Measurements from ENCODE around the gene GTF3C1.

DNA sequence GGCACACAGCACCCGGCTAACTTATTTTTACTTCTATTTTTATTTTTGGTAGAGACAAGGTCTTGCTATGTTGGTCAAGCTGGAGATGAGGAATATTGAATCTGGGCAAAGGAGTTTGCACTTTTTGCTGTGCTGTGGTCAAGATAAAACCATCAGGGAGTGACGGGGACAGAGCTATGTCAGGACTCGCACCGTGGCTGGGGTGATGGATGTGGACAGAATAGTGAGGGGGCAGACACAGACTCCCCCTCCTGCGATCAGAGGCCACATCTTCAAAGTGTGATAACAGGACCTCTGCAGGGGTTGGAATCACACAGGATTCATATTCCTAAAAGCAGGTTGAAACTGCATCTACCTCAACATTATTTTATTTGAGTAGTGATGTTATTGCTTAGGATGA, 122.2 kb downstream of the GTF3C1 start:
- TF ChIP-seq POLR2A (IDR thresholded peaks at IDR 0.05) = no peak
- TF ChIP-seq, protein P1, sequence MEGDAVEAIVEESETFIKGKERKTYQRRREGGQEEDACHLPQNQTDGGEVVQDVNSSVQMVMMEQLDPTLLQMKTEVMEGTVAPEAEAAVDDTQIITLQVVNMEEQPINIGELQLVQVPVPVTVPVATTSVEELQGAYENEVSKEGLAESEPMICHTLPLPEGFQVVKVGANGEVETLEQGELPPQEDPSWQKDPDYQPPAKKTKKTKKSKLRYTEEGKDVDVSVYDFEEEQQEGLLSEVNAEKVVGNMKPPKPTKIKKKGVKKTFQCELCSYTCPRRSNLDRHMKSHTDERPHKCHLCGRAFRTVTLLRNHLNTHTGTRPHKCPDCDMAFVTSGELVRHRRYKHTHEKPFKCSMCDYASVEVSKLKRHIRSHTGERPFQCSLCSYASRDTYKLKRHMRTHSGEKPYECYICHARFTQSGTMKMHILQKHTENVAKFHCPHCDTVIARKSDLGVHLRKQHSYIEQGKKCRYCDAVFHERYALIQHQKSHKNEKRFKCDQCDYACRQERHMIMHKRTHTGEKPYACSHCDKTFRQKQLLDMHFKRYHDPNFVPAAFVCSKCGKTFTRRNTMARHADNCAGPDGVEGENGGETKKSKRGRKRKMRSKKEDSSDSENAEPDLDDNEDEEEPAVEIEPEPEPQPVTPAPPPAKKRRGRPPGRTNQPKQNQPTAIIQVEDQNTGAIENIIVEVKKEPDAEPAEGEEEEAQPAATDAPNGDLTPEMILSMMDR (IDR thresholded peaks at IDR 0.05) = no peak

All from uterus (tissue), 2 donors.